Measurements from ENCODE around the gene STAC. TPM values are rescaled to one million over a fixed set of nuclear protein-coding genes. Genes with fewer than 3 reads are reported as not detected.

Gene STAC
- total RNA-seq, 3 donors from 2014 or later: 1.4 to 6.1 (median 5.6) TPM

DNA sequence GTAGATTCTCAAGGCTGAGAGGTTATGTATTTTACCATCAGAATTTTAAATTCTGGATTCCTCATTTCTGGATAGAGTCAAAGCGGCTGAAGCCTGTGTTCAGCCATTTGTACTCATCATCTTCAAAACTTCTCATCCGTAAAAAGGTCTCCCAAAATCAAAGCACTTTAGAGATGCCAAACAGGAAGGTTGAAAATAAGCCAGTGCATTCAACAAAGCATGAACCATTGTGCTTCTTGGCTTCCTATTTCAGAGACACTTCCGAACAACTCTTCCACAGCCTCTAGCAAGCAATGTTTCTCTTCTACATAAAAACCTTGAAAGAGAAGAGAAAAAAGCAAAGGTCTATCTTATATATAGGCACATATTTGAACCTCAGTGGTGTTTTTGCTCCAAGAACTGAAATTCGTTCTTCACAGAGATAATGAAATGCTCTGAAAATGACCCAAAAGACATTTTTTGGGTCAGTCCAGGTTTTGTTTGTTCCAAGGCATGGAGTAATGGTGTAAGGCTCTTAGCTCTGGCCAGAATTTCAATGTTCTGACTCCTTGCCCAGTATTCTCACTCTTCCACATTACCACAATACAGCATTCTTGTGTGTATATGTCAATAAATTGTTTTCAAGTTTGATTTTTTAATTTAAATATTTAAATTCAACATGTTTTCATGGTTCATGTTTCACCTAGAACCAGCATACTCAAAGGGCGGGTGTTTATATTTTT, 163.1 kb downstream of the STAC start:
- Histone ChIP-seq H3K27ac (peak overlapping the region in 1 of 2 donors; percentile 19), H3K4me3 (no peak overlapping the region), H3K27me3 (no peaks in the 10 kb centered on the region), H3K36me3 (no peaks in the 10 kb centered on the region), H3K9me3 (no peaks in the 10 kb centered on the region), H3K4me1 (no peaks in the 10 kb centered on the region)
- TF ChIP-seq, protein P1, sequence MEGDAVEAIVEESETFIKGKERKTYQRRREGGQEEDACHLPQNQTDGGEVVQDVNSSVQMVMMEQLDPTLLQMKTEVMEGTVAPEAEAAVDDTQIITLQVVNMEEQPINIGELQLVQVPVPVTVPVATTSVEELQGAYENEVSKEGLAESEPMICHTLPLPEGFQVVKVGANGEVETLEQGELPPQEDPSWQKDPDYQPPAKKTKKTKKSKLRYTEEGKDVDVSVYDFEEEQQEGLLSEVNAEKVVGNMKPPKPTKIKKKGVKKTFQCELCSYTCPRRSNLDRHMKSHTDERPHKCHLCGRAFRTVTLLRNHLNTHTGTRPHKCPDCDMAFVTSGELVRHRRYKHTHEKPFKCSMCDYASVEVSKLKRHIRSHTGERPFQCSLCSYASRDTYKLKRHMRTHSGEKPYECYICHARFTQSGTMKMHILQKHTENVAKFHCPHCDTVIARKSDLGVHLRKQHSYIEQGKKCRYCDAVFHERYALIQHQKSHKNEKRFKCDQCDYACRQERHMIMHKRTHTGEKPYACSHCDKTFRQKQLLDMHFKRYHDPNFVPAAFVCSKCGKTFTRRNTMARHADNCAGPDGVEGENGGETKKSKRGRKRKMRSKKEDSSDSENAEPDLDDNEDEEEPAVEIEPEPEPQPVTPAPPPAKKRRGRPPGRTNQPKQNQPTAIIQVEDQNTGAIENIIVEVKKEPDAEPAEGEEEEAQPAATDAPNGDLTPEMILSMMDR (IDR thresholded peaks at IDR 0.05): no peak
- TF ChIP-seq POLR2AphosphoS5 (IDR thresholded peaks at IDR 0.05) (no peak), POLR2A (IDR thresholded peaks at IDR 0.05) (no peak)
- DNase-seq (ENCODE audit: low spot score in 2 of 2): no peak
- intact Hi-C loops (cut with DNase I; ENCODE audit: low total_unique reads): no loop called here

DNA sequence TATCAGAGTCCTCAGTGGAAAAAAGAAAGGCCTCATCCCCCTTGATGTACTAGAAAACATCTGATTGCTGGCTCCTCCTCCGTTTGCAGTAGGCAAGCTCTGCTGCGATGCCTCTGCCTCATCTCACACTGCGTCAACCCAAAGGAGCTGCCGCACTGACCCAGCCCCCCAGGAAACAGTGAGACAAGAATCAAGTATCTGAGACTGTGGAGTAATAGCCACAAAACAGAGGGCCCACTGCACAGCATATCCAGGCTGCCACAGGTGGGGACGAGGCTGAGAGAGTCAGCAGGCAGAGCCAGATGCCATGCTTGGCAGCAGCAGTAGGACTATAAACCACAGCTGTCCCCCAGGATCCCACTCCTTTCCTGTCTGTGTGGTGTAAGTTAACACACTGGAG, 165.9 kb downstream of the STAC start:
- intact Hi-C loops (cut with DNase I; ENCODE audit: low total_unique reads): no loop called here
- Histone ChIP-seq H3K27ac (no peak overlapping the region), H3K4me1 (no peaks in the 10 kb centered on the region), H3K9me3 (no peaks in the 10 kb centered on the region), H3K36me3 (no peaks in the 10 kb centered on the region), H3K4me3 (no peak overlapping the region), H3K27me3 (no peaks in the 10 kb centered on the region)
- no peak for TF ChIP-seq POLR2A (IDR thresholded peaks at IDR 0.05)
- TF ChIP-seq, protein P1 (IDR thresholded peaks at IDR 0.05): no peak
- no peak for TF ChIP-seq POLR2AphosphoS5 (IDR thresholded peaks at IDR 0.05)
- DNase-seq (ENCODE audit: low spot score in 2 of 2): no peak

DNA sequence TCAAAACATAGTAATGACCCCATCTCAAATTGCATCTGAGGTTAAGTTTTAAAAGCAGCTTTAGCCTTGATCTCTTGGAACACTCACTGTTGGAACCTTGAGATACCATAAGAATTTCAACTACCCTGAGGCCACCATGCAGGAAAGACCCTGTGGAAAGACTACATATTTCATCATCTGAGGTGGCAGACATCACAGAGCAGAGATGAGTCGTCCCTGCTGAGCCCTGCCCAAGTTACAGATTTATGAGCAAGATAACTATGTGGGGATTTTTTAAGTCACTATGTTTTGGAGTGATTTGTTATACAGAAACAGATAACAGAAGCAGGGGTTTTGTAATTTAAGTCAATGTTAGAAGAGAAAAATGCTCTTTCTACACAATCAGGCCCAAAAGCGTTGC, 168.4 kb downstream of the STAC start:
- DNase-seq (ENCODE audit: low spot score in 2 of 2): no peak
- intact Hi-C loops (cut with DNase I; ENCODE audit: low total_unique reads): no loop called here

DNA sequence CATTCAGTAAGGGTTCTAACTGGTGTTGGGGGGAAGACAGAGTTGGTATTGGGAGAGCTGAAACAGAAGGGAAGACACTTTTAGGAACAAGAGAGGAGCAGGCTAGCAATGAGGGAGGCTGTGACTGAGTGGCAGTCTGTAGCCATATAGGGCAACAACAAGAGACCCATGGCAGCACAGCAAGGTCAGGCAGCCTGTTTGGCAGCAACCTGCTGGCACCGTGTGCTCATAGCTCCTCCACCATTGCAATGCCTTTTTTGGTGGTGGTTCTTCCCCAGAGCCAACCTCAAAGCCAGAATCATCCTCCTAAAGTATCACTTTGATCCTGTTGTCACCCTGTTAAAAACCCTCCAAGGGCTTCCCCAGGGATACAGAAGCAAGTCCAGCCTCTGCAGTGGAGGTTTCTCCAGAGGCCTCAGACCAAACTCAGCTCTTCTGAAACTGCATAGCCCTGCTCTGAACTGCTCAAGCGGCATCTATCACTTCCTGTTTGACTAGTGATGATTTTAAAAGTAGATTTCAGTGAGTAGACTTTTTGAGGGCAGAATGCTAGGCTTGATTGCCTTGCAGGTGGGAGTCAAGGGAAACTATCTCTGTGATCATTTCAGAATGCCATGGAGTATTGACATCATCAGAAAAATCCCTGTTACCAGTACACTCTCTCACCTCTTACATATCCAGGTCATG, 176.9 kb downstream of the STAC start:
- H3K9me3 ChIP-seq: no peaks in the 10 kb centered on the region
- DNase-seq (ENCODE audit: low spot score in 2 of 2): no peak
- H3K4me3 ChIP-seq: no peak overlapping the region
- no peaks in the 10 kb centered on the region for H3K4me1 ChIP-seq
- no peaks in the 10 kb centered on the region for H3K36me3 ChIP-seq
- no peak overlapping the region for H3K27ac ChIP-seq
- no peaks in the 10 kb centered on the region for H3K27me3 ChIP-seq
- intact Hi-C loops (cut with DNase I; ENCODE audit: low total_unique reads): no loop called here
- no peak for TF ChIP-seq POLR2AphosphoS5 (IDR thresholded peaks at IDR 0.05)
- TF ChIP-seq, protein P1 (IDR thresholded peaks at IDR 0.05): no peak
- TF ChIP-seq POLR2A (IDR thresholded peaks at IDR 0.05): no peak

More for the DNA sequence above, 168.4 kb downstream of the STAC start:
- Histone ChIP-seq H3K4me1 (no peaks in the 10 kb centered on the region), H3K36me3 (no peaks in the 10 kb centered on the region), H3K4me3 (no peak overlapping the region), H3K27ac (no peak overlapping the region), H3K27me3 (no peaks in the 10 kb centered on the region), H3K9me3 (no peaks in the 10 kb centered on the region)
- TF ChIP-seq, protein P1 (IDR thresholded peaks at IDR 0.05): no peak

DNA sequence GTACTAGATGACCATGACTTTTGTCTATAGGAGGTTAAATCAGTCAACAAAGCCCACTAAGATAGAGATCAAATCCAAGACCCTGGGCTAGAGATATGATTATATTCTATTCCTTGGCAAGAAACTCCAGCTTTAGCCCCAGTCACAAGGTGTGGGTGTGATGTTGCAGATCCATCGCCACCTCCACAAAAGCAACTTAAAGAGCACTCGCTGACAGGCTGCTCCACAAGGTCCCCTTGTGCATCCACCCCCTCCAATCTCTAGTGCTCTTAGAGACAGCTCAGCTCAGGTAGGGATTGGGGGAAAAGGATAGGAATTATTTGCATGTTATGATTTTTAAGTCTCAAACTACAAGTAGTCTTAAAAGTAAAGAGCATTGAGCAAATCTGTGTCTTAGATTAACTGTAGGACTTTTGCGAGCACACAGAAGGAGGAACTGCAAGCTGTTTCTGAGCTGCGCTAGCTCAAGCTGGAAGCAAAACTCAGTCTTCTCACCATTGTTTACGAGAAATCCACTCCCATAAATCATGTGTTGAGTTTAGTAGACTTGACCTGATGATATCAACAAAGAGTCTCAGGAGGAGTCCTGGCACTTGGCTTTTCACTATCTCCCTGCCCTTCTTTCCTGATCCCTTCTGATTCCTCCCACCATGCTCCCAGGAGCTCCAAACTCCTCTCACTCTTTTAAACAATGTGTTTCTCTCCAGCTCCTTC, 177.6 kb downstream of the STAC start:
- Histone ChIP-seq H3K9me3 (no peaks in the 10 kb centered on the region), H3K4me3 (no peak overlapping the region), H3K27ac (no peak overlapping the region), H3K4me1 (no peaks in the 10 kb centered on the region), H3K27me3 (no peaks in the 10 kb centered on the region), H3K36me3 (no peaks in the 10 kb centered on the region)
- no peak for DNase-seq (ENCODE audit: low spot score in 2 of 2)
- intact Hi-C loops (cut with DNase I; ENCODE audit: low total_unique reads): no loop called here
- TF ChIP-seq, protein P1 (IDR thresholded peaks at IDR 0.05): no peak
- no peak for TF ChIP-seq POLR2A (IDR thresholded peaks at IDR 0.05)
- no peak for TF ChIP-seq POLR2AphosphoS5 (IDR thresholded peaks at IDR 0.05)

Data from breast epithelium (tissue), 4 donors.